Measurements from ENCODE around the gene MSH3.
"Not testable (repeated sequence)": the region's sequence is repeated elsewhere in the genome, so short reads cannot be mapped to it uniquely, and the experiment has no call there.

MSH3 gene

GRCh38 chr5:80739496-80739895 lies 85.0 kb downstream of the MSH3 start:
- no peak overlapping the region for H3K4me3 ChIP-seq (ENCODE audit: low read length)
- H4K20me1 ChIP-seq (ENCODE audit: insufficient read depth, low read length), result no peaks in the 10 kb centered on the region
- H3K4me1 ChIP-seq (ENCODE audit: low read length), result no peaks in the 10 kb centered on the region
- no peaks in the 10 kb centered on the region for H3K9me3 ChIP-seq (replicated peaks; ENCODE audit: insufficient read depth, low read length)
- H3K79me2 ChIP-seq (ENCODE audit: low read length), result no peaks in the 10 kb centered on the region
- H3K27me3 ChIP-seq (replicated peaks; ENCODE audit: insufficient read depth, low read length), result no peaks in the 10 kb centered on the region
- H2AFZ ChIP-seq (ENCODE audit: low read length), result no peak overlapping the region
- H3K4me2 ChIP-seq (ENCODE audit: low read depth, low read length), result no peak overlapping the region
- H3F3A ChIP-seq (ENCODE audit: insufficient read depth, low read length), result no peaks in the 10 kb centered on the region
- no peak for TF ChIP-seq EZH2phosphoT487 (IDR thresholded peaks at IDR 0.05; ENCODE audit: low read length)
- no peak for TF ChIP-seq CTCF (IDR thresholded peaks at IDR 0.05; ENCODE audit: low read length)
- no peak for TF ChIP-seq EZH2 (optimal IDR thresholded peaks at IDR 0.05; ENCODE audit: low read depth, low read length)
- H3K36me3 ChIP-seq (replicated peaks; ENCODE audit: insufficient read depth, low read length), result no peaks in the 10 kb centered on the region
- no peak for DNase-seq
- H3K9ac ChIP-seq (ENCODE audit: low read length), result no peak overlapping the region
- H3K9me2 ChIP-seq (replicated peaks; ENCODE audit: insufficient read depth, low read length), result no peaks in the 10 kb centered on the region
- H3K27ac ChIP-seq (ENCODE audit: low read length), result no peak overlapping the region

GRCh38 chr5:80739898-80740297 lies 85.4 kb downstream of the MSH3 start:
- Histone ChIP-seq H3K9me3 (replicated peaks; ENCODE audit: insufficient read depth, low read length) (no peaks in the 10 kb centered on the region), H3K36me3 (replicated peaks; ENCODE audit: insufficient read depth, low read length) (no peaks in the 10 kb centered on the region), H3K4me3 (ENCODE audit: low read length) (no peak overlapping the region), H3K4me2 (ENCODE audit: low read depth, low read length) (no peak overlapping the region), H3K27ac (ENCODE audit: low read length) (no peak overlapping the region), H3K9me2 (replicated peaks; ENCODE audit: insufficient read depth, low read length) (no peaks in the 10 kb centered on the region), H3K9ac (ENCODE audit: low read length) (no peak overlapping the region), H3F3A (ENCODE audit: insufficient read depth, low read length) (no peaks in the 10 kb centered on the region), H4K20me1 (ENCODE audit: insufficient read depth, low read length) (no peaks in the 10 kb centered on the region), H3K79me2 (ENCODE audit: low read length) (no peaks in the 10 kb centered on the region), H3K27me3 (replicated peaks; ENCODE audit: insufficient read depth, low read length) (no peaks in the 10 kb centered on the region), H2AFZ (ENCODE audit: low read length) (no peak overlapping the region), H3K4me1 (ENCODE audit: low read length) (no peaks in the 10 kb centered on the region)
- TF ChIP-seq EZH2 (optimal IDR thresholded peaks at IDR 0.05; ENCODE audit: low read depth, low read length) (no peak), EZH2phosphoT487 (IDR thresholded peaks at IDR 0.05; ENCODE audit: low read length) (no peak), CTCF (IDR thresholded peaks at IDR 0.05; ENCODE audit: low read length) (no peak)
- DNase-seq, result no peak

GRCh38 chr5:80740488-80740887 lies 86.0 kb downstream of the MSH3 start:
- H3K4me2 ChIP-seq (ENCODE audit: low read depth, low read length); H4K20me1 ChIP-seq (ENCODE audit: insufficient read depth, low read length); H3K4me3 ChIP-seq (ENCODE audit: low read length); H3K9me2 ChIP-seq (replicated peaks; ENCODE audit: insufficient read depth, low read length); H2AFZ ChIP-seq (ENCODE audit: low read length); DNase-seq; H3K4me1 ChIP-seq (ENCODE audit: low read length); H3K27ac ChIP-seq (ENCODE audit: low read length); H3K9me3 ChIP-seq (replicated peaks; ENCODE audit: insufficient read depth, low read length); H3K9ac ChIP-seq (ENCODE audit: low read length); H3F3A ChIP-seq (ENCODE audit: insufficient read depth, low read length); H3K79me2 ChIP-seq (ENCODE audit: low read length); H3K36me3 ChIP-seq (replicated peaks; ENCODE audit: insufficient read depth, low read length); H3K27me3 ChIP-seq (replicated peaks; ENCODE audit: insufficient read depth, low read length): not testable (repeated sequence)

- Histone ChIP-seq H3K79me2 (ENCODE audit: low read length) (no peaks in the 10 kb centered on the region), H3K4me2 (ENCODE audit: low read depth, low read length) (no peak overlapping the region), H3K27ac (ENCODE audit: low read length) (no peak overlapping the region), H3K9ac (ENCODE audit: low read length) (no peak overlapping the region), H3F3A (ENCODE audit: insufficient read depth, low read length) (no peaks in the 10 kb centered on the region), H2AFZ (ENCODE audit: low read length) (no peak overlapping the region), H3K27me3 (replicated peaks; ENCODE audit: insufficient read depth, low read length) (no peaks in the 10 kb centered on the region), H3K9me3 (replicated peaks; ENCODE audit: insufficient read depth, low read length) (no peaks in the 10 kb centered on the region), H3K9me2 (replicated peaks; ENCODE audit: insufficient read depth, low read length) (no peaks in the 10 kb centered on the region), H3K4me1 (ENCODE audit: low read length) (no peaks in the 10 kb centered on the region), H4K20me1 (ENCODE audit: insufficient read depth, low read length) (no peaks in the 10 kb centered on the region), H3K4me3 (ENCODE audit: low read length) (no peak overlapping the region), H3K36me3 (replicated peaks; ENCODE audit: insufficient read depth, low read length) (no peaks in the 10 kb centered on the region)
- no peak for DNase-seq
- TF ChIP-seq EZH2phosphoT487 (IDR thresholded peaks at IDR 0.05; ENCODE audit: low read length), result no peak
- TF ChIP-seq EZH2 (optimal IDR thresholded peaks at IDR 0.05; ENCODE audit: low read depth, low read length), result no peak
Observed at GRCh38 chr5:80740999-80741398, 86.5 kb downstream of the MSH3 start.
